ENCODE results near the gene HACD2.

The HACD2 gene

DNA sequence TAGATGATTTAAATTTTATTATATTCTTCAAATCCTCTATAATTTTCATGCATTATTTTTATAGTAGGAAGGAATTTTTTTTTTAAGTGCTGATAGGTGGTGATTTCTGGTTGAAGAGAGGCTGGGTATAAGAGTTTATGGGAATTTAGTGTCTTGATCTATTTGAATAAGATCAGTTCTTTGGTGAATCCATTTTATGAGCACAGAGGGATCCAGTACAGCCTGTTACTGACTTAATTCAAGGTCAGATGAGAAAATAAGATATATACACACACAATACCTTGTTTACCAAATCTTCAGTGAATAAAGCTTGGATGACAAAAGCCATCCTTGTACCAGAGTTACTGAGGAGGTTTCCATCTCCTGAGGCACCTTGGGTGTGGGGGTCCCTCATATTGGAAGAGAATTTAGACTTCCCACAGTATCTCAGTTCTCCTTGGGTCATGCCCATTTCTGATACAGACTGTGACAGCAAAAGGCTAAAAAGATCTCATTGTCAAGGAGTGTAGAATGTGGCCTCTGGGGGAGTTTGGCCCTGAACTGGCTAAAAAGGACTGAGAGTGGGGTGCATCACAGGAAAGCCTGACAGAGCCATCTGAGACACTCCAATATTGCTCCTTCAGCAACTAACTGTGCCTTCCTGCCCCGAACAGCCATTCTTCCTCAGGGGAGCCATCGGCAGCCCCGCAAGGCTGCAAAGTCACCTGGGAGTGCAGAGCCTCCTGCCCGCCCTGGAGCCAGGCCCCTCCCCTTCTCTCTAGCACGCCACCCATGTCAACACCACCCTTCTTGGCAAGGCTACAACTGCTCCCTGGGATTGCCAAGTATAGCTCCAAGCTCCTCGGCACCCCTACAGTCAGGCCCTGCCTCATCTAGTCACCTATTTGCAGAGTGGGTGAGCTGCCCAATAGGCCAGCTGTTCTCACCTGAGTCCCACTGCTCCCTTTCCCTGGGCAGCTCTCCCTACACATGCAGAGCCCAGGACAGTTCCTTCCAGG lies 43.1 kb upstream of the HACD2 start:
- no peak for DNase-seq (ENCODE audit: low read depth)
- H3K4me3 ChIP-seq (ENCODE audit: low read depth, low read length): no peak overlapping the region

DNA sequence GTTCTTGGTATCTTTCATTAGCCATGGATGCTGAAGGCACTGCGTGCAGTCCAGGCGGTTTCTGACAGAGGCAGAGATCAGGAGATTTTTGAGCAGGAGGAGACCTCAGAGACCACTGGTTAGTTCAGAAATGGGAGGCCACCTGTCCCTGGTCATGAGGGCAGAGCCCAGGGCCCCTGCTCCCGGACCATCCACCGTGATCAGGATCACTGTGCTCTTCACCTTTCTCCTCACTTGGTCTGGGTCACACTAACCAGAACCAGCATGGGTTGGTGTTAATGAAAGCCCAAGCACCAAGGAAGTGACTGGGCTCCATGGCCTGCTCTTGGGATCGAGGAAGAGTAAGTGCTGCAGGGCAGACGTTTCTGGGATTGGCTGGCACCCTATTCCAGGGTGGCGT lies 42.0 kb upstream of the HACD2 start:
- TF ChIP-seq, protein P1, sequence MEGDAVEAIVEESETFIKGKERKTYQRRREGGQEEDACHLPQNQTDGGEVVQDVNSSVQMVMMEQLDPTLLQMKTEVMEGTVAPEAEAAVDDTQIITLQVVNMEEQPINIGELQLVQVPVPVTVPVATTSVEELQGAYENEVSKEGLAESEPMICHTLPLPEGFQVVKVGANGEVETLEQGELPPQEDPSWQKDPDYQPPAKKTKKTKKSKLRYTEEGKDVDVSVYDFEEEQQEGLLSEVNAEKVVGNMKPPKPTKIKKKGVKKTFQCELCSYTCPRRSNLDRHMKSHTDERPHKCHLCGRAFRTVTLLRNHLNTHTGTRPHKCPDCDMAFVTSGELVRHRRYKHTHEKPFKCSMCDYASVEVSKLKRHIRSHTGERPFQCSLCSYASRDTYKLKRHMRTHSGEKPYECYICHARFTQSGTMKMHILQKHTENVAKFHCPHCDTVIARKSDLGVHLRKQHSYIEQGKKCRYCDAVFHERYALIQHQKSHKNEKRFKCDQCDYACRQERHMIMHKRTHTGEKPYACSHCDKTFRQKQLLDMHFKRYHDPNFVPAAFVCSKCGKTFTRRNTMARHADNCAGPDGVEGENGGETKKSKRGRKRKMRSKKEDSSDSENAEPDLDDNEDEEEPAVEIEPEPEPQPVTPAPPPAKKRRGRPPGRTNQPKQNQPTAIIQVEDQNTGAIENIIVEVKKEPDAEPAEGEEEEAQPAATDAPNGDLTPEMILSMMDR (IDR thresholded peaks at IDR 0.05; ENCODE audit: low read depth, low read length, missing control alignments): no peak
- H3K4me3 ChIP-seq (ENCODE audit: low read depth, low read length): no peak overlapping the region
- DNase-seq (ENCODE audit: low read depth): no peak

More for the DNA sequence above, 43.1 kb upstream of the HACD2 start:
- TF ChIP-seq, protein P1 (IDR thresholded peaks at IDR 0.05; ENCODE audit: low read depth, low read length, missing control alignments): no peak

DNA sequence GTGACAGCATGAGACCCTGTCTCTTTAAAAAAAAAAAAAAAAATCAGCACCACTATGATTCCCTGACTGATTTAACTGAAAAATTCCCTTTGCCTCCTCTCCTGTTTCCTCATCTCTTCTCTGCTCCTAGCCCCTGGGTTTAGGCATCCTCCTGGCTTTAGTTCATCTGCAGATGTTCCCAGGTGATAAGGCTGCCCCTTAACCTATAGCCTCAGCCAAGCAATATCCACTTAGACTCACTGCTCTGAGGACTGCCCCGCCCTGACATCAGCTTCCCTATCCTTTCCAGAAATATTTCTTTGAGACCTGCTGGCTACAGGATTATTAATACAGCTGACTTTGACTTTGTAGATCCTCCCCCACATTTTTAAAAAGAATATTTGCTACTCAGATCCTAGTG lies 39.4 kb upstream of the HACD2 start:
- DNase-seq (ENCODE audit: low read depth): no peak
- TF ChIP-seq, protein P1 (IDR thresholded peaks at IDR 0.05; ENCODE audit: low read depth, low read length, missing control alignments): no peak
- no peak overlapping the region for H3K4me3 ChIP-seq (ENCODE audit: low read depth, low read length)

DNA sequence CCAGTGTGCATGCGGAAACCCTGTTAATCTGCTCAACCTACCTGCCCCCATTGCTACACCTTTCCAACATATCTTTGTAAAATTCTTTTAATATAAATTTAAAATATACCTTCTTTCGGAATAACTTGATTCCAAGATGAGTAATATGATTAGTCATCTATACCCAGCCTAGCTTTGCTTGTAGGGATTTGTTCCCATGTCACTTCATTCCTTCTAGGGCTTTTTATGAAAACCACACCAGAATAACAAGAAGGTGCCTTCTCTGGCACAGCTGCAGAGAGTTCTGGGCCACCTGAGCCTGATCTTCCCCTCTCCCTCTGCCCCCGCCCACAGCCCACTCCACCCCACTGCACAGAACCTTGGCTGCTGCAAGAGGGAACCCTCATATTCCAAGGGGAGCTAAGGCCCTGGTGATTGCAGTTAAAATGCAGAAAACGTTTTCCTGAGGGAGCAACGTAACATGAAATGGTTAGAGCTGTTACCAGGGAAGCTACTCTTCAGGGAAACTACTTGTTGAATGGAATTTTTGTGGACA lies 38.6 kb upstream of the HACD2 start:
- H3K4me3 ChIP-seq (ENCODE audit: low read depth, low read length): no peak overlapping the region
- TF ChIP-seq, protein P1 (IDR thresholded peaks at IDR 0.05; ENCODE audit: low read depth, low read length, missing control alignments): no peak
- no peak for DNase-seq (ENCODE audit: low read depth)

DNA sequence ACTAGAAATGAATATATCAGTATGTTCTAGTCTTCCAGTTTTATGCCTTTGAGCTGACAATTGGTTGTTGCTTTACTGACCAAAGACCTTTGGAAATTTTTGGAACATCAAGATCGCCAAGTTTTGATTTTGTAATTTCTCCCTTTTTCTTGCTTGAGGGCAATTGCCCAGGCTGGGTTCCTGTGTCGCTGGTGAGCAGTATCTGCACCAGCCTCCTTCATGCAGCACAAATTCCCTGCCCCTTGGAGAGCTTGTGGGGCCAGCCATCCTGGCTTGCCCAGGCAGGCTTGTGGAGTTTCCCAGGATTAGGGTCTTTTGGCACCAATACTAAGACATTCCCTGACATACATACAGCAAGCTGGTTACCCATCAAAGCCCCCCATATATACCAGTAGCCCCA lies 37.9 kb upstream of the HACD2 start:
- TF ChIP-seq, protein P1 (IDR thresholded peaks at IDR 0.05; ENCODE audit: low read depth, low read length, missing control alignments): no peak
- H3K4me3 ChIP-seq (ENCODE audit: low read depth, low read length): no peak overlapping the region
- DNase-seq (ENCODE audit: low read depth): no peak

DNA sequence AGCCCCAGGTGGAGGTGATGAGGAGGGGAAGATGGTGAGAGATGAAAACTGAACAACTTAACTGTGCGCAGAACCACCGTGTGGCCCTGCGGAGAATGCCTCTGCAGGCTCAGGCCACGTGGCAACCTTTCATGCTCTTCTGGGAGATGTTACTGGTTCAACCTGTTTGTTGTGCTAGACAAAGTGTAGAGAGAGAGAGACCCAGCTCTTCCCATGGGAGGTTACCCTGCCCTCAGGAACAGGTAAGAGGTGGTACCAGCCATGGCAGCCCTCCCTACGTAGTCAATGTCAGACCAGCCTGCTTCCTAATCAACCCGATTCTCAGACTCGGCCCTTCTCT lies 37.0 kb upstream of the HACD2 start:
- H3K4me3 ChIP-seq (ENCODE audit: low read depth, low read length): no peak overlapping the region
- DNase-seq (ENCODE audit: low read depth): no peak
- TF ChIP-seq, protein P1 (IDR thresholded peaks at IDR 0.05; ENCODE audit: low read depth, low read length, missing control alignments): no peak
